ENCODE data around the gene RAG1. TPM values are rescaled to one million over a fixed set of nuclear protein-coding genes. Genes with fewer than 3 reads are reported as not detected.

Gene RAG1
- total RNA-seq, 4 donors from 2014 or later = 0.23 to 0.56 (median 0.39) TPM

DNA sequence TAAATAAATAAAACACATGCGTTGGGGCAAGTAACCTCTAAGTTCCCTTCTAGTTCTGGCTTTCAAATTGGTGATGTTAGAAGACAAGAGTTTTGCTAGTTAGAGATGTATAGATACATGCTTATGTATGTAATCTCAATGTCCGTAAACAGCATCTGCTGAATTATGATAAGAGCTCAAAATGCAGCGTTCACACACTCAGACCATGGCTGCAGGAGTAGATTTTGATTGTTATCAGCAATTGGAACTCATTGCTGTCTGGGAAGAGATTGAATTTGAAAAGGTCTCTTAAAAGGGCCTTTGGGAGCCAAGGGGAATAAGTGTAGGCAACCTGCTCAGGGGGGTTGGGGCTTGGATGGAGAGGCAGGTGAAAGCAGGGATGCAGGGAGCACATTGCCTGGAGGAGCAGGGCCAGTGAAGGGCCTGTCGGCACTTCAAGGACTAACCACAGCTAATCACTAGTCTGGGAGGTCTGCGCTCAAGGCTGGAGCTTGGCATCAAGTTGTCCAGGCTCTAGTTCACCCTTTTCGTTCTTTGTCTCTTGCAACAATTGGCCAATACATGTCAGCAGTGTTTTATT is 2.7 kb upstream of the RAG1 start:
- Histone ChIP-seq H3K4me3 (no peak overlapping the region), H3K4me1 (no peaks in the 10 kb centered on the region), H3K27me3 (peaks cover 5% of the 10 kb centered on the region), H3K36me3 (no peaks in the 10 kb centered on the region), H3K9me3 (no peaks in the 10 kb centered on the region), H3K27ac (no peak overlapping the region)
- DNase-seq (ENCODE audit: low spot score in 2 of 2) = no peak
- TF ChIP-seq, protein P1, sequence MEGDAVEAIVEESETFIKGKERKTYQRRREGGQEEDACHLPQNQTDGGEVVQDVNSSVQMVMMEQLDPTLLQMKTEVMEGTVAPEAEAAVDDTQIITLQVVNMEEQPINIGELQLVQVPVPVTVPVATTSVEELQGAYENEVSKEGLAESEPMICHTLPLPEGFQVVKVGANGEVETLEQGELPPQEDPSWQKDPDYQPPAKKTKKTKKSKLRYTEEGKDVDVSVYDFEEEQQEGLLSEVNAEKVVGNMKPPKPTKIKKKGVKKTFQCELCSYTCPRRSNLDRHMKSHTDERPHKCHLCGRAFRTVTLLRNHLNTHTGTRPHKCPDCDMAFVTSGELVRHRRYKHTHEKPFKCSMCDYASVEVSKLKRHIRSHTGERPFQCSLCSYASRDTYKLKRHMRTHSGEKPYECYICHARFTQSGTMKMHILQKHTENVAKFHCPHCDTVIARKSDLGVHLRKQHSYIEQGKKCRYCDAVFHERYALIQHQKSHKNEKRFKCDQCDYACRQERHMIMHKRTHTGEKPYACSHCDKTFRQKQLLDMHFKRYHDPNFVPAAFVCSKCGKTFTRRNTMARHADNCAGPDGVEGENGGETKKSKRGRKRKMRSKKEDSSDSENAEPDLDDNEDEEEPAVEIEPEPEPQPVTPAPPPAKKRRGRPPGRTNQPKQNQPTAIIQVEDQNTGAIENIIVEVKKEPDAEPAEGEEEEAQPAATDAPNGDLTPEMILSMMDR (IDR thresholded peaks at IDR 0.05) = no peak
- no peak for TF ChIP-seq POLR2AphosphoS5 (IDR thresholded peaks at IDR 0.05)
- TF ChIP-seq POLR2A (IDR thresholded peaks at IDR 0.05) = no peak
- TF ChIP-seq EP300 (IDR thresholded peaks at IDR 0.05) = no peak
- WGBS = 68% methylated on average over 6 of the region's 6 CpGs

DNA sequence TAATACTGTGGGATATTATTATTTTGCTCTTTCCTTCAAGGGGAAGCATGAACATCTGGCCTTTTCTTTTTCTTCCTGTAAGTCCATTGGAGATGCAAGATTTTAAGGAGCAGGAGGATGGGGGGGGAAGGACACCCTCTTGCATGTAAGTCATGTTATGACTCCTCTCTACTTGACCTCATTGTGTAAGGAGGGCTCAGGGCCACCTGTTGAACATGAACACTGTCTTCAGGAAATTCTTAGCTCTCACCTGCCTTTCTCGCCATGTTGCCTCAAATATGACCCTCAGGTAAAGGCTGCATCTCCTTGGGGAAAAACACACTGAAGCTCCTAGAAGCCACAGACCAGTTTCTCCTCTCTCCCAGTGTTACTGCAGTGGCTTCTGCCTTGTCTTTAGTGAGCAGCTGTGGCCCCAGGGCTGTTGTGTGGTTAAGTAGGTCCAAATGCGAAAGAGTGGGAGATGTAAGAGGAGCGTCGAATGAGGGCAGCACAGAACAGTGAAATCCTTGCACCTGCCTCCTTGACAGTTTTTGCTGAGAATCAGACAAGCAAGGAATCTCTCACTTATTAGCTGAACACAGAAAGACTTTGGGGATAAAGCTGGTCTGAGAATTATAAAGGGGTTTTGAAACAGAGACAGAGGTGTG is 1.3 kb upstream of the RAG1 start:
- WGBS = 89% methylated on average over 4 of the region's 4 CpGs
- H3K27me3 ChIP-seq = peaks cover 5% of the 10 kb centered on the region
- no peak overlapping the region for H3K27ac ChIP-seq
- TF ChIP-seq, protein P1 (IDR thresholded peaks at IDR 0.05) = no peak
- TF ChIP-seq POLR2A (IDR thresholded peaks at IDR 0.05) = no peak
- TF ChIP-seq POLR2AphosphoS5 (IDR thresholded peaks at IDR 0.05) = no peak
- TF ChIP-seq EP300 (IDR thresholded peaks at IDR 0.05) = no peak
- H3K4me1 ChIP-seq = no peaks in the 10 kb centered on the region
- no peaks in the 10 kb centered on the region for H3K9me3 ChIP-seq
- DNase-seq (ENCODE audit: low spot score in 2 of 2) = no peak
- H3K36me3 ChIP-seq = no peaks in the 10 kb centered on the region
- no peak overlapping the region for H3K4me3 ChIP-seq

DNA sequence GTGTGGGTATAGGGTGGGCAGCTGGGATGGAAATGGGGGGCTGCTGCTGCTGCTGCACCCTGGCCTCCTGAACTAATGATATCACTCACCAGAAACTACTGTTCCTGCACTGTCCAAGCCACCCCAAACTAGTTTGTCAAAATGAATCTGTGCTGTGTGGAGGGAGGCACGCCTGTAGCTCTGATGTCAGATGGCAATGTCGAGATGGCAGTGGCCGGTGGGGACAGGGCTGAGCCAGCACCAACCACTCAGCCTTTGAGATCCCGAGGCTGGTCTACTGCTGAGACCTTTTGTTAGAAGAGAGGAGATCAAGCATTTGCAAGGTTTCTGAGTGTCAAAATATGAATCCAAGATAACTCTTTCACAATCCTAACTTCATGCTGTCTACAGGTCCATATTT is 1.3 kb downstream of the RAG1 start:
- no peak for TF ChIP-seq POLR2AphosphoS5 (IDR thresholded peaks at IDR 0.05)
- TF ChIP-seq EP300 (IDR thresholded peaks at IDR 0.05) = no peak
- TF ChIP-seq, protein P1 (IDR thresholded peaks at IDR 0.05) = no peak
- TF ChIP-seq POLR2A (IDR thresholded peaks at IDR 0.05) = no peak
- no peaks in the 10 kb centered on the region for H3K4me1 ChIP-seq
- H3K27ac ChIP-seq = no peak overlapping the region
- no peaks in the 10 kb centered on the region for H3K9me3 ChIP-seq
- H3K27me3 ChIP-seq = peaks cover 5% of the 10 kb centered on the region
- DNase-seq (ENCODE audit: low spot score in 2 of 2) = no peak
- 88% methylated on average over 4 of the region's 4 CpGs for WGBS
- H3K36me3 ChIP-seq = no peaks in the 10 kb centered on the region
- H3K4me3 ChIP-seq = no peak overlapping the region

DNA sequence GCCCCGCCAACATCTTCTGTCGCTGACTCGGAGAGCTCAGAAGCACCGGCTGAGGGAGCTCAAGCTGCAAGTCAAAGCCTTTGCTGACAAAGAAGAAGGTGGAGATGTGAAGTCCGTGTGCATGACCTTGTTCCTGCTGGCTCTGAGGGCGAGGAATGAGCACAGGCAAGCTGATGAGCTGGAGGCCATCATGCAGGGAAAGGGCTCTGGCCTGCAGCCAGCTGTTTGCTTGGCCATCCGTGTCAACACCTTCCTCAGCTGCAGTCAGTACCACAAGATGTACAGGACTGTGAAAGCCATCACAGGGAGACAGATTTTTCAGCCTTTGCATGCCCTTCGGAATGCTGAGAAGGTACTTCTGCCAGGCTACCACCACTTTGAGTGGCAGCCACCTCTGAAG is 6.7 kb downstream of the RAG1 start:
- 83% methylated on average over 8 of the region's 8 CpGs for WGBS
- no peaks in the 10 kb centered on the region for H3K36me3 ChIP-seq
- no peak overlapping the region for H3K4me3 ChIP-seq
- TF ChIP-seq EP300 (IDR thresholded peaks at IDR 0.05) (no peak), POLR2AphosphoS5 (IDR thresholded peaks at IDR 0.05) (no peak), POLR2A (IDR thresholded peaks at IDR 0.05) (no peak)
- TF ChIP-seq, protein P1 (IDR thresholded peaks at IDR 0.05) = no peak
- no peaks in the 10 kb centered on the region for H3K27me3 ChIP-seq
- no peak for DNase-seq (ENCODE audit: low spot score in 2 of 2)
- H3K9me3 ChIP-seq = no peaks in the 10 kb centered on the region
- H3K4me1 ChIP-seq = no peaks in the 10 kb centered on the region
- no peak overlapping the region for H3K27ac ChIP-seq

DNA sequence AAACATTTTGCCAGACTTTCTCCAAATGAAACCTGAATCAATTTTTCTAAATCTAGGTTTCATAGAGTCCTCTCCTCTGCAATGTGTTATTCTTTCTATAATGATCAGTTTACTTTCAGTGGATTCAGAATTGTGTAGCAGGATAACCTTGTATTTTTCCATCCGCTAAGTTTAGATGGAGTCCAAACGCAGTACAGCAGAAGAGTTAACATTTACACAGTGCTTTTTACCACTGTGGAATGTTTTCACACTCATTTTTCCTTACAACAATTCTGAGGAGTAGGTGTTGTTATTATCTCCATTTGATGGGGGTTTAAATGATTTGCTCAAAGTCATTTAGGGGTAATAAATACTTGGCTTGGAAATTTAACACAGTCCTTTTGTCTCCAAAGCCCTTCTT is 9.6 kb downstream of the RAG1 start:
- Histone ChIP-seq H3K36me3 (no peaks in the 10 kb centered on the region), H3K27ac (no peak overlapping the region), H3K4me1 (no peaks in the 10 kb centered on the region), H3K27me3 (no peaks in the 10 kb centered on the region), H3K9me3 (no peaks in the 10 kb centered on the region), H3K4me3 (no peak overlapping the region)
- TF ChIP-seq, protein P1 (IDR thresholded peaks at IDR 0.05) = no peak
- TF ChIP-seq POLR2AphosphoS5 (IDR thresholded peaks at IDR 0.05) = no peak
- WGBS = 77% methylated on average over 2 of the region's 2 CpGs
- DNase-seq (ENCODE audit: low spot score in 2 of 2) = no peak

All from suprapubic skin (tissue), 4 donors.